ENCODE measurements around the gene ACSL5.
"Not testable (repeated sequence)": the region's sequence is repeated elsewhere in the genome, so short reads cannot be mapped to it uniquely, and the experiment has no call there.

ACSL5 gene

DNA sequence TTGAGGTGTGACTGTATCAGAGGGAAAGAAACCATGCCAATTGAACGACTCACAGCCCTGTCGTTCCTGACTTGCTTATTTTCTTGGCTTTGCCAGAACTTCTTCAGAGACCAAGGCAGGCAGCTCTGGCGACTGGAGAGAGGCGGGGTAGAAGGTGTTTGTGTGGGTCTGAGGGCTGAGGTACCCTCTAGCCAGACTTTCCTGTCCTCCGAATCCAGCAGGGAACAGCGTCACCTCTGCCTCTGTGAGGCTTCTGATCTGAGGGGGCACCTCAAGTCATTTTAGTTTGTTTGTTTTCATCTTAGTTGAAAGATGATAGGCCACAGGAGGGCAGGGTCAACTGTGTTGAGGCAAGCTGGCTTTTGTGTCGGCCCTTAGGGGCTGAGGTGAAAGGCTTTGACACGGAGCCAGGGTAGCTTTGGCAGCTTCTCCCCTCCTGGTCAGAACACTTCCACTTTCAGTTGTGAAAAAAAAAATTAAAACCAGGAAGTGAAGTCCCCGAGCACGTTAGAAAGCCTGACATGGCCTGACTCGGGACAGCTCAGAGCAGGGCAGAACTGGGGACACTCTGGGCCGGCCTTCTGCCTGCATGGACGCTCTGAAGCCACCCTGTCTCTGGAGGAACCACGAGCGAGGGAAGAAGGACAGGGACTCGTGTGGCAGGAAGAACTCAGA lies 1.9 kb downstream of the ACSL5 start:
- no peak overlapping the region for H3K27ac ChIP-seq (ENCODE audit: insufficient read depth, low read depth, low read length, poor library complexity, severe bottlenecking)
- 83 to 86% methylated on average over 16 of the region's 16 CpGs for WGBS, 2 experiments
- H3K9me3 ChIP-seq (ENCODE audit: control insufficient read depth, low read length), result no peaks in the 10 kb centered on the region
- no peaks in the 10 kb centered on the region for H3K36me3 ChIP-seq (ENCODE audit: control insufficient read depth, insufficient read depth, low read length)
- H3K27me3 ChIP-seq (ENCODE audit: control insufficient read depth, insufficient read depth, low read length, poor library complexity, severe bottlenecking), result no peaks in the 10 kb centered on the region
- H3K4me1 ChIP-seq (ENCODE audit: control insufficient read depth, insufficient read depth, low read length), result no peaks in the 10 kb centered on the region
- H3K4me3 ChIP-seq (ENCODE audit: insufficient read depth, low read depth, low read length), result no peak overlapping the region

DNA sequence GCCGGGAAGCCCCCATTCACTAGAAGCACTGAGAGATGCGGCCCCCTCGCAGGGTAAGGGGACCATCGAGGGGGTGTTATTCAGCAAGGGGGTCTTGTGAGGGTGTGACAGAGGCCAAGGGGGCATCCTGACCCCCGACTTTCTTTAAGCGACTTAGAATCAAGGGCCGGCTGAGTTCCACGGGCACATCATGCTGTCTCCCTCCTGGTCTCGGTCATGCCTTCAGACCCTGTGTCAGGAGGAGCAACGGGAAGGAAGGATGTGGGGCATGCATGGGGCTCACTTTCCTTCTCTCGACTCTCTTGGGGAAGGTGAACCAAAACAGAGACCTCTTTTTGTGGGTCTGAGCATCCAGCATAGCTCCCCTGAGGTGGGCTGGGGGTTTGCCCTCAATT lies 2.5 kb downstream of the ACSL5 start:
- H3K4me3 ChIP-seq (ENCODE audit: insufficient read depth, low read depth, low read length), result no peak overlapping the region
- H3K27me3 ChIP-seq (ENCODE audit: control insufficient read depth, insufficient read depth, low read length, poor library complexity, severe bottlenecking), result no peaks in the 10 kb centered on the region
- no peaks in the 10 kb centered on the region for H3K36me3 ChIP-seq (ENCODE audit: control insufficient read depth, insufficient read depth, low read length)
- H3K9me3 ChIP-seq (ENCODE audit: control insufficient read depth, low read length), result no peaks in the 10 kb centered on the region
- H3K27ac ChIP-seq (ENCODE audit: insufficient read depth, low read depth, low read length, poor library complexity, severe bottlenecking), result no peak overlapping the region
- WGBS, 2 experiments, result 93 to 94% methylated on average over 11 of the region's 11 CpGs
- no peaks in the 10 kb centered on the region for H3K4me1 ChIP-seq (ENCODE audit: control insufficient read depth, insufficient read depth, low read length)

GRCh38 chr10:112377116-112377515 lies 3.2 kb downstream of the ACSL5 start:
- H3K4me3 ChIP-seq (ENCODE audit: insufficient read depth, low read depth, low read length); H3K27me3 ChIP-seq (ENCODE audit: control insufficient read depth, insufficient read depth, low read length, poor library complexity, severe bottlenecking); H3K36me3 ChIP-seq (ENCODE audit: control insufficient read depth, insufficient read depth, low read length); H3K27ac ChIP-seq (ENCODE audit: insufficient read depth, low read depth, low read length, poor library complexity, severe bottlenecking); H3K9me3 ChIP-seq (ENCODE audit: control insufficient read depth, low read length); H3K4me1 ChIP-seq (ENCODE audit: control insufficient read depth, insufficient read depth, low read length): not testable (repeated sequence)
- WGBS, 2 experiments, result 92 to 96% methylated on average over 9 of the region's 9 CpGs

DNA sequence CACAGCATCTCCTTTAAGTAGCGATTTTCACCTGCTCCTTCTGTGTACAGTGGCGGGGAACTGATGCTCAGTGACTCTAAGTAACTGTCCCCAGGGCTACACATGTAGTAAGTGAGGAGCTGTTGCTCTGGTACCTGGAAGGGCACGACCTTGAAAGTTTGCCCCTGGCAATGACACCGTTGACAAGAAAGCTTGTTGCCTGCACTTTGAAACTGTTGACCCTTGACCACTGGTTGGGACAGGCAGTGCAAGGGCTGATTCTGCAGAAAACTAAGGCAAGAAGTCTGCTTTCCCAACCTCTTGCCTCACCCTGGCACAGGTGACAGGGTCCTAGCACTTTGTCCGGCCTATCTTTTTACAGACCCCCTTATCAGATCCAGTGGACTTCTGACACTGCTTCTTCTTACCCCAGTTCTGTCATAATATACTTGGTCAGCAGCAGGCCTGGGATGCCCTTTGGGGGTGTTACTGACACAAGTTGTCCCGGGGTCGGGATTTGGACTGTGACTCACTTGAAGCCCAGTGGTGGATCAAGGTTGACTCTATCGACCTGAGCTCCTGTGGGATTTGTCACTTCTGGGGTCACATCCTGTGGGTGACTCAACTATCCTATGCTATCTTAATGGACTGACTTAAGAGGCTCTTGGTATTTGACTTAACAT lies 5.8 kb downstream of the ACSL5 start:
- 90 to 93% methylated on average over 8 of the region's 8 CpGs for WGBS, 2 experiments
- no peaks in the 10 kb centered on the region for H3K36me3 ChIP-seq (ENCODE audit: control insufficient read depth, insufficient read depth, low read length)
- no peaks in the 10 kb centered on the region for H3K4me1 ChIP-seq (ENCODE audit: control insufficient read depth, insufficient read depth, low read length)

DNA sequence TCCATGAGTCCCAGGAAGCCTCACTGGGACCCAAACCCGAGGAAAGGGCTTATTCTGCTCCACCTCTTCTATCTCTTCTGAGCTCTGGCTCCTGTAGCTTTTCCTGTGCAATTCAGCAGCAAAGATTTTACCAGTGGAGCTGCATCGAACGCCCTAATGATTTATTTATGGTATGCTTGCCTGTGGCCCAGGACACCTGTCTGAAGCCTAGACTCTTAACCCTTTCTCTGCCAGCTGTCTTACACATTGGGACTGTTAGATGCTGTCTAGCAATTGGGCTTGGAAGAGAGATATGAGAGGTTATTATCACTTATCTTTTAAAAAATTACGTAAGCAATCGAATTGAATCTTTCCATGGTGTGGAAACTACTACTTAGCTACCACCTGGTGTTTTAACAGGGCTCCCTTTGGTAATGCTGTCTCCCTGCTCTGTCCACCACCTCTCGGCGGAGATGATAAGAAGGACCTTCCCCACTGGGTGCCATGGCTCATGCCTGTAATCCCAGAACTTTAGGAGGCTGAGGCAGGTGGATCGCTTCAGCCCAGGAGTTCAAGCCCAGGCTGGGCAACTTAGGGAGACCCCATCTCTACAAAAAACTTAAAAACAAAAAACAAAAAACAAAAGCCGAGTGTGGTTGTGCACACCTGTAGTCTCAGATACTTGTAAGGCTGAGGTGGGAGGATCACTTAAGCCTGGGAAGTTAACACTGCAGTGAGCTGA lies 8.8 kb downstream of the ACSL5 start:
- H3K4me1 ChIP-seq (ENCODE audit: control insufficient read depth, insufficient read depth, low read length), result no peaks in the 10 kb centered on the region
- H3K9me3 ChIP-seq (ENCODE audit: control insufficient read depth, low read length), result no peaks in the 10 kb centered on the region
- no peak overlapping the region for H3K4me3 ChIP-seq (ENCODE audit: insufficient read depth, low read depth, low read length)
- no peak overlapping the region for H3K27ac ChIP-seq (ENCODE audit: insufficient read depth, low read depth, low read length, poor library complexity, severe bottlenecking)
- H3K27me3 ChIP-seq (ENCODE audit: control insufficient read depth, insufficient read depth, low read length, poor library complexity, severe bottlenecking), result no peaks in the 10 kb centered on the region
- 86 to 87% methylated on average over 9 of the region's 9 CpGs for WGBS, 2 experiments
- H3K36me3 ChIP-seq (ENCODE audit: control insufficient read depth, insufficient read depth, low read length), result no peaks in the 10 kb centered on the region

More for the DNA sequence above, 5.8 kb downstream of the ACSL5 start:
- H3K27ac ChIP-seq (ENCODE audit: insufficient read depth, low read depth, low read length, poor library complexity, severe bottlenecking), result no peak overlapping the region
- H3K4me3 ChIP-seq (ENCODE audit: insufficient read depth, low read depth, low read length), result no peak overlapping the region
- no peaks in the 10 kb centered on the region for H3K9me3 ChIP-seq (ENCODE audit: control insufficient read depth, low read length)
- no peaks in the 10 kb centered on the region for H3K27me3 ChIP-seq (ENCODE audit: control insufficient read depth, insufficient read depth, low read length, poor library complexity, severe bottlenecking)

GRCh38 chr10:112383325-112383724 lies 9.4 kb downstream of the ACSL5 start:
- no peak overlapping the region for H3K4me3 ChIP-seq (ENCODE audit: insufficient read depth, low read depth, low read length)

GRCh38 chr10:112384141-112384540 lies 10.2 kb downstream of the ACSL5 start:
- Histone ChIP-seq H3K9me3 (ENCODE audit: control insufficient read depth, low read length) (no peaks in the 10 kb centered on the region), H3K4me1 (ENCODE audit: control insufficient read depth, insufficient read depth, low read length) (no peaks in the 10 kb centered on the region), H3K36me3 (ENCODE audit: control insufficient read depth, insufficient read depth, low read length) (no peaks in the 10 kb centered on the region), H3K4me3 (ENCODE audit: insufficient read depth, low read depth, low read length) (no peak overlapping the region), H3K27me3 (ENCODE audit: control insufficient read depth, insufficient read depth, low read length, poor library complexity, severe bottlenecking) (no peaks in the 10 kb centered on the region), H3K27ac (ENCODE audit: insufficient read depth, low read depth, low read length, poor library complexity, severe bottlenecking) (no peak overlapping the region)
- WGBS, 2 experiments, result 93 to 100% methylated on average over 2 of the region's 2 CpGs

More at GRCh38 chr10:112383325-112383724, 9.4 kb downstream of the ACSL5 start:
- 86 to 88% methylated on average over 3 of the region's 3 CpGs for WGBS, 2 experiments
- H3K27me3 ChIP-seq (ENCODE audit: control insufficient read depth, insufficient read depth, low read length, poor library complexity, severe bottlenecking), result no peaks in the 10 kb centered on the region
- H3K36me3 ChIP-seq (ENCODE audit: control insufficient read depth, insufficient read depth, low read length), result no peaks in the 10 kb centered on the region
- no peak overlapping the region for H3K27ac ChIP-seq (ENCODE audit: insufficient read depth, low read depth, low read length, poor library complexity, severe bottlenecking)
- H3K9me3 ChIP-seq (ENCODE audit: control insufficient read depth, low read length), result no peaks in the 10 kb centered on the region
- H3K4me1 ChIP-seq (ENCODE audit: control insufficient read depth, insufficient read depth, low read length), result no peaks in the 10 kb centered on the region

- no peaks in the 10 kb centered on the region for H3K4me1 ChIP-seq (ENCODE audit: control insufficient read depth, insufficient read depth, low read length)
- H3K36me3 ChIP-seq (ENCODE audit: control insufficient read depth, insufficient read depth, low read length), result no peaks in the 10 kb centered on the region
- H3K27me3 ChIP-seq (ENCODE audit: control insufficient read depth, insufficient read depth, low read length, poor library complexity, severe bottlenecking), result no peaks in the 10 kb centered on the region
- 92 to 94% methylated on average over 4 of the region's 4 CpGs for WGBS, 2 experiments
- H3K4me3 ChIP-seq (ENCODE audit: insufficient read depth, low read depth, low read length), result no peak overlapping the region
- no peaks in the 10 kb centered on the region for H3K9me3 ChIP-seq (ENCODE audit: control insufficient read depth, low read length)
- no peak overlapping the region for H3K27ac ChIP-seq (ENCODE audit: insufficient read depth, low read depth, low read length, poor library complexity, severe bottlenecking)
These were observed 11.3 kb downstream of the ACSL5 start for GRCh38 chr10:112385201-112385600.

GRCh38 chr10:112388056-112388455 lies 14.1 kb downstream of the ACSL5 start:
- H3K36me3 ChIP-seq (ENCODE audit: control insufficient read depth, insufficient read depth, low read length); H3K9me3 ChIP-seq (ENCODE audit: control insufficient read depth, low read length); H3K27ac ChIP-seq (ENCODE audit: insufficient read depth, low read depth, low read length, poor library complexity, severe bottlenecking); H3K4me1 ChIP-seq (ENCODE audit: control insufficient read depth, insufficient read depth, low read length); H3K4me3 ChIP-seq (ENCODE audit: insufficient read depth, low read depth, low read length); H3K27me3 ChIP-seq (ENCODE audit: control insufficient read depth, insufficient read depth, low read length, poor library complexity, severe bottlenecking): not testable (repeated sequence)
- WGBS, 2 experiments, result 89 to 94% methylated on average over 7 of the region's 7 CpGs

- Histone ChIP-seq H3K9me3 (ENCODE audit: control insufficient read depth, low read length) (no peaks in the 10 kb centered on the region), H3K36me3 (ENCODE audit: control insufficient read depth, insufficient read depth, low read length) (no peaks in the 10 kb centered on the region), H3K4me3 (ENCODE audit: insufficient read depth, low read depth, low read length) (no peak overlapping the region), H3K4me1 (ENCODE audit: control insufficient read depth, insufficient read depth, low read length) (no peaks in the 10 kb centered on the region), H3K27ac (ENCODE audit: insufficient read depth, low read depth, low read length, poor library complexity, severe bottlenecking) (no peak overlapping the region), H3K27me3 (ENCODE audit: control insufficient read depth, insufficient read depth, low read length, poor library complexity, severe bottlenecking) (no peaks in the 10 kb centered on the region)
- 93 to 100% methylated on average over 1 of the region's 2 CpGs for WGBS, 2 experiments
These were observed 14.6 kb downstream of the ACSL5 start for GRCh38 chr10:112388548-112388947.
